Amygdala (tissue), 56 donors: ENCODE results near the gene ZNF804A.
"Not testable (repeated sequence)": the region's sequence is repeated elsewhere in the genome, so short reads cannot be mapped to it uniquely, and the experiment has no call there.

Source experiments
- DNase-seq, 56 donors: peaks; one replicate each; lab custom pipeline; 2025; lab: John Stamatoyannopoulos, UW

ZNF804A gene

DNA sequence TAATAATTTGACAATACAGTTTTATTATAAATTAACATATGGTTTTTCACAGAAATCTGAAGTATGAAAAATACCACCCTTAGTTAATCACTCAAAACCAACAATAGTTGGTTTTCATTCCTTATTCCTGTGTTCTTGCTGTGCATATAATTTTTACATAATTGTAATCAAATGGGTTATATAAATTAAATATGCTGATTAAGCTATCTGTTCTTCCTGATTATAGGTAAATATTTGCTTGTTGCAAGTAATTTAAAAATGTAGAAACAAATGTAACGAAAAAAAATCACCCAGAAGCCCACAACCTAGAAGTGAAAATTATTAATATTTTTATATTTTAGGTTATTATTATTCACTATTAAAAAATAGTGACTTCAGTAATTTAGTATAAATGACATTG lies 98.3 kb downstream of the ZNF804A start:
- no peak for DNase-seq

DNA sequence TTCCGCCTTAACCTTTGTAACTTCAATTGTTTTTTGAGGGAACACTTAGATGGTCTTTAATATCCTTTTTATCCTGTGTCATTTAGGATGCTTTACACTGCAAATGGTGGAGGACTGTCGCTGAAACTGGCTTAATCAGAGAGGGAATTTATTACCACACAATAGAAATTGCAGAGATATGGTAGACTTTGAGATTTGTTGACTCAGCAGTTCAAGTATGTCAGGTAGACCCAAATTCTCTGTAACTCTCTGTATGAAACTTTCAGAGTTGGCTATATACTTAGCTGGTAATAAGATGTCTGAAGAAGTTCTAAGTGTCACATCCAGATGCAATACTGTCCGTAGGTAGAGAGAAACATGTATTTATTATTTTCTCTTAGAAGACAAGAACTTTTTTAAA lies 100.1 kb downstream of the ZNF804A start:
- no peak for DNase-seq

DNA sequence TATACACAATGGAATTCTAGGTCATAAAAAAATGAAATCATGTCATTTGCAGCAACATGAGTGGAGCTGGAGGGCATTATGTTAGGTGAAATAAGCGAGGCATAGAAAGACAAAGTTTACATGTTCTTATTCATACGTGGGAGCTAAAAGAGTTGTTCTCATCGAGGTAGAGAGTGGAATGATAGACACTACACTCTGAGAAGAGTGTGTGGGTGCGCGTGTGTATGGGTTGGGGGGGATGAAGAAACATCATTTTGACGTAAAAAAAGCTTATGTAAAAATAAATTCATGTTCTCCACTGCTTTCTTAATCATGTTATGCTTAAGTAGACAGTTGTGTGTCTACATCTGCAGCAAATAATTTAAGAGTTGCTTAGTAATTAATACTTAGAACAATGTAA lies 123.6 kb downstream of the ZNF804A start:
- DNase-seq: no peak

DNA sequence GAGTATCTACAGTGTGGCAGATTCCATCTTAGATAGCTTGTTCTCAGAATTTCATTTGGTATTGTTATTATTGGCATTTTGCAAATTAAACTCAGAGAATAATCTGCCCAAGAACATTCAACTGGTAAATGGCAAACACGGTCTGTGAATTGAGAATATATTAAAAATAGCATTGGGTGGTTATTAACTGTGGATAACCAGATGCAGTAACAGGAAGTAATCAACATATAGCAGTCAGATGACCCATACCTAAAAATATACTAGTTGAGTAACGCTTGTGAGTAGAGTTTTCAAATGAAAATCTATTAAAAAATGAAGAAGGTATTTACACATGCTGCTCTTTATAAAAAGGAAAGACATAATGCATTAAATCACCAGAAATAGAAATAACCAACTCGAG lies 129.5 kb downstream of the ZNF804A start:
- no peak for DNase-seq

DNA sequence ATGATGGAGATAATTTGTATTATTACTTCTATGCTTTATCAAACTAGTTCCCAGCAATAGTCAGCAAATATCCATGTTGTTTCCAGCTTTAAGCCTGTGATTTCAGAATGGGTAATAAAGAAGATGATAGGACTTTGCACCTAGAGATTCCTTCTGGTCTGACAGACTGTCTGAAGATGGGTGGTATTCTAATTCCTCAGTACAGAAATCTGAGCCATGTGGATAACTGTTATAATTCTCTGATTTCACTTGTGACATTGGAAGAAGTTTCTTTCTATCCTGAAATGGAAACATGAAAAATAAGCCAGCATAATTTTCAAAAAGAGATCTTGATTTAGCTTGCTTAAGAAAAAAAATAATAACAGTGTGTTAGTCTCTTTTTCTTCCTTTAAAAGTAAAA lies 130.1 kb downstream of the ZNF804A start:
- no peak for DNase-seq

DNA sequence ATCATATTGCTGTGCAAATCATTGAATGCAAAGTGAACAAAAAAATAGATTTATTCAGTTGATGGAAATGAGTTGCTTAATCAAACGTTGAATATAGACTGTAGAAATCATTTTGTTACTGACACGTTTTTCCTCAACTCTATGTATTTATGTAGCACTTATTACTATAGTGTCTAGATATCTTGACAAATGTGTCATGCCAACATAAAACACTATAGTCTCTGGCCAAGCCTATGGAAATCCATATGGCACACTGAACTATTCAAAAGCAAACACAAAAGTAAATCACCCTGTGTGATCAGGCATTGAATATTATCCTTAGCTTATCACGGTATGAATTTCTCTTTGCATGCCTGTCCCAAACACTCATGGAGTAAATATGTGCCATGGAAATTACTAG lies 131.3 kb downstream of the ZNF804A start:
- DNase-seq: no peak

DNA sequence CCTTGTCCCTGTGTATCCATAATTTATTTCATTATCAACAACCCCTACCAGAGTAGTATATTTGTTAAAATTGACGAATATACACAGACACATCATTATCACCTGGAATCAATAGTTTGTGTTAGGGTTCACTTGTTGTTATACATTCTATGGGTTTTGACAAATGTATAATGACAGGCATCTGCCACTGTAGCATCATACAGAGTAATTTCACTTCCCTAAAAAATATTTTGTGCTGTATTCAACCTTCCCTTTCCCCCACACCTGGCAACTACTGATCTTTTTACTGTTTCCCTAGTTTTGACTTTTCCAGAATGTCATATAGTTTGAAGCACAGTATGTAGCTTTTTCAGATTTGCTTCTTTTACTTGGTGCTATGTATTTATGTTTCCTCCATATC lies 132.0 kb downstream of the ZNF804A start:
- DNase-seq: no peak

DNA sequence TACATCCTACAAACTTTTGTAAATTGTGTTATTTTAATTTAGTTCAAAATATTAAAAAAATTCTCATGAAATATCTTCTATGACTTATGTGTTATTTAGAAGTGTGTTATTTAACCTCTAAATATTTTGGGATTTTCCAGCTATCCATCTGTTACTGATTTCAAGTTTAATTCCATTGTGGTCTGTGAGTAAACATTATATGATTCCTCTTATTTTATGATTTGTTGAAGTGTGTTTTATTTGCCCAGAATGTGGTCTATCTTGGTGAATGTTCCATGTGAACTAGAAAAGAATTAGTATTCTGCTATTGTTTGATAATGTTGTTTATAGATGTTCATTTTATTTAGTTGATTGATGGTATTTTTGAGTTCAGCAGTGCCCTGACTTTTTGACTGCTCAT lies 136.0 kb downstream of the ZNF804A start:
- DNase-seq: no peak

DNA sequence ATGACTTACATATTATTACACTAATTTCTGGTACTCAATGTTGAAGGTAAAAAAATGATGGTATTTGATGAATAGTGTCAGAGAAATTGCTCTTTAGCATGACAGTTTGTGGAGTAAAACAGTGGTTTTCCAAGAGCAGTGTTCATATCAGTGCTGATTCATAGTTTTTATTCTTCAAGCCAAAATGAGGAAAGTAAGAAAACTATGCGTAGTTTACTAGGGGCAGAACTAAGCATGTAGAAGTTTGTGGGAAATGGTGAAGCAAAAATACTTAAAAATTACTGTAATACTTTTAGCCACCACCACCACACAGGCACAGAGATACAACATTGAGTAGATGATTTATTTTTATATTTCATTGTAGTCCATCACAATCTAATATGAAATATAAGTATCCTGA lies 137.3 kb downstream of the ZNF804A start:
- DNase-seq: no peak

DNA sequence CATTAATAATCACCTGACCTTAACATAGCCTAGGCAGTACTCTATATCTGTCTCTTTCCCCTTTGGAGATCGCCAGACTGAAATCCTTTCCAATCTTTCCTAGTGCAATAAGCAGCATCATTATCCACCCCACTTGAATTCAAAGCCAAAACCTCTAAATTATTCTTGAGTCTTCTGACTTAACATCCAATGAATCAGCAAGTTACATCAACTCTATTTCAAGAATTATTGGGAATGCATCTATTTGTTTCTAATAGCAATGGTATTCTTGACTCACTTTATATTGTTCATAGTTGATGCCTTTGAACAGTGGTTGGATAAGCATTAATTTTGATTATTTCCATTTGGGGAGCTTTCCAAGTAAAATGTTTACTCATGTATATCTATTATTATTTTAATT lies 144.8 kb downstream of the ZNF804A start:
- no peak for DNase-seq

DNA sequence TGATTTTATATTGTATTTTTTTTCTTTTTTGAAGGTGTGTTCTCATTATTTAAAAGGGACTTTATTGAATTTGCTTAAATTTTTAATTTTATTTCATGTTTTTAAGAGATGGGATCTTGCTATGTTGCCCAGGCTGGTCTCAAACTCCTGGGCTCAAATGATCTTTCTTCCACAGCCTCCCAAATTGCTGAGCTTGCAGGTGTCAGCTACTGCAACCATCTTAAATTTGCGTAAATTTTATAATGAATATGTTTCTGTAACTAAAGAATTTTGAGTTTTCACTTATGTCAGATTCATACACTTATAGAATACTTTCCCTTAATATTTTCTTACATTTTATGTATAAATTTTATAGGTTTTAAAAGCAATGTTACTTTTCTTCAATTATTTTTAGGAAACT lies 157.8 kb downstream of the ZNF804A start:
- DNase-seq: no peak

DNA sequence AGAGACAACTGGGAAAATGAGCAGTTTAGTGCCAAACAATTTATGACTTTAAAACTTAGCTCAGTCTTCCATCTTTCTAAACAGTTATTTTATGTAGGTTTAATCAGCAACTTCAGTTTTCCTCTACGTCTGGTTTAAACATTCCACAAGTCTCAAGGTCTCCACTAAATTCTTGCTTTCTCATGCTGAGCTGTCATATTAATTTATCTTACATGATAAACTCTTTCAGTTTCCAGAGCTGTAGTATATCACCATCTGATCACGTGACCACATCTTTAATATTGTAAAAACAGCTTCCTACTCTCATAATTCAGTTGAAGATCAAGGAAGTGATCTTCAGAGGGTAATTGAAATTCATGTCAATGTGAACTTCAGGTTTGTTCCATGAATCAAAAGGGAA lies 158.6 kb downstream of the ZNF804A start:
- no peak for DNase-seq

DNA sequence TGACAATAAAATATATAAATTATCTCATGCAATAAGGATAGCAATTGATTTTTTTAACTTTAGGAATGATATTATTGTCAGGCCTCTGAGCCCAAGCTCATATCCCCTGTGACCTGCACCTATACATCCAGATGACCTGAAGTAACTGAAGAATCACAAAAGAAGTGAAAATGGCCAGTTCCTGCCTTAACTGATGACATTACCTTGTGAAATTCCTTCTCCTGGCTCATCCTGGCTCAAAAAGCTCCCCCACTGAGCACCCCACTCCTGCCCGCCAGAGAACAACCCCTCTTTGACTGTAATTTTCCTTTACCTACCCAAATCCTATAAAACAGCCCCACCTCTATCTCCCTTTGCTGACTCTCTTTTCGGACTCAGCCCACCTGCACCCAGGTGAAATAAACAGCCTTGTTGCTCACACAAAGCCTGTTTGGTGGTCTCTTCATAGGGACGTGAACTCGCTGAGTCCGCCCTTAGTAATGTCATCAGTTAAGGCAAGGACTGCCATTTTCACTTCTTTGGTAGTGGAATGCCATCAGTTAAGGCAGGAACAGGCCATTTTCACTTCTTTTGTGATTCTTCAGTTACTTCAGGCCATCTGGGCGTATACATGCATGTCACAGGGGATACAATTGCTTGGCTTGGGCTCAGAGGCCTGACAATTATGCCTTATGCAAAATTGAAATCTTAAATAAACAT lies 161.4 kb downstream of the ZNF804A start:
- not testable (repeated sequence) for DNase-seq

DNA sequence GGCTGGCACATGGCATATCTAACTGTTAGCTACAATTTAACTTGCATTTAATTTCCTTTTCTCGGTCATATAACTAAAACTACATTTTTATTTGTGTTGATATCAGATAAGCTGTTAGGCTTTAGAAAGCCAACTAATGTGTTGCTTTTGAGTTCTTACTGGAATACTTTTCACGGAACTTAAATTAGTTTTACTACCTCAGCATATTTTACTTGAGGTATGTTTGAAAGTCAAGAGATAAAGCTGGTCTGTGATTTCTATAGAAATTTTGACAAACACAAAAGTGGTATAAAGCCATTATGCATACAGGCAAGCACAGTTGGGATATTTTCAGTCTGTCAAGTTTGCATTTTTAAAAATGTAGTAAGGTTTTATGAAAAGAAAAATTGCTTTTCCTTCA lies 162.6 kb downstream of the ZNF804A start:
- no peak for DNase-seq

DNA sequence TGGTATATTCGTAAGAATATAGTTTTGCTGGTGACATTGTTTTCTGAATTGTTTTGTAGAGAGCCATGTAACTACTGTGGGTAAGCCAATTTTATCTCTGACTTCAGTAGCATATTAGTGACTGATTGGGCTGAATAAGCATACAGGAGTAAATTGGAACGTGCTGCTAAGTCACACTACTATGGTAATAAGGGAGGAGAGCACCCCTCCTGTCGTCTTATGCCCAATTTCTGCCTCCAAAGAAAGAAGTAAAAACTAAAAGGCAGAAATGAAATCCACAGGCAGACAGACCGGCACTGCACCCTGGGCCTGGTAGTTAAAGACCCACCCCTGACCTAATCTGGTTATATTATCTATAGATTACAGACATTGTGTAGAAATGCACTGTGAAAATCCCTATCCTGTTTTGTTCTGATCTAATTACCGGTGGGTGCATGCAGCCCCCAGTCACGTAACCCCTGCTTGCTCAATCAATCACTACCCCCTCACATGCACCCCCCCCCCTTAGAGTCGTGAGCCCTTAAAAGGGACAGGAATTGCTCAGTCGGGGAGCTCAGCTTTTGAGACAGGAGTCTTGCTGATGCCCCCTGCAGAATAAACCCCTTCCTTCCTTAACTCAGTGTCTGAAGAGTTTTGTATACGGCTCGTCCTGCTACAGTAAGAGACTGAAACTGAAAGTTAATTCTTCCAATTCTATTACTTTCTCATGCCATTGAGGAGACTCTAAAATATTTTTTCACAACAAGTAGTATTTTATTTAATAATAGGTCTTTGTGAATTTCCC lies 167.0 kb downstream of the ZNF804A start:
- DNase-seq: no peak

DNA sequence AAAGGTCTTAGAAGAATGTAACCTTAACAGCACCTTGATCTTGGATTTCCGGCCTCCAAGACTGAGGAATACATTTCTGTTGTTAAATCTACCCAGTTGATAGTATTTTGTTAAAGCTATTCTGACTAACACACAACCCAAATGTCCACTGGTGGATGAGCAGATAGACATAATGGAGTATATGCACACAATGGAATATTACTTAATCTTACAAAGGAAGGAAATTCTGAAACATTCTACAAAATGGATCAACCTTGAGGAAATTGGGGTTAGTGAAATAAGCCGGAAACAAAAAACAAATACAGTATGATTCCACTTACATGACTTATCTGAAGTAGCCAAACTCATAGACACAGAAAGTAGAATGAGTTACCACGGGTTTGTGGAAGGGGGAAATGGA lies 168.7 kb downstream of the ZNF804A start:
- no peak for DNase-seq

DNA sequence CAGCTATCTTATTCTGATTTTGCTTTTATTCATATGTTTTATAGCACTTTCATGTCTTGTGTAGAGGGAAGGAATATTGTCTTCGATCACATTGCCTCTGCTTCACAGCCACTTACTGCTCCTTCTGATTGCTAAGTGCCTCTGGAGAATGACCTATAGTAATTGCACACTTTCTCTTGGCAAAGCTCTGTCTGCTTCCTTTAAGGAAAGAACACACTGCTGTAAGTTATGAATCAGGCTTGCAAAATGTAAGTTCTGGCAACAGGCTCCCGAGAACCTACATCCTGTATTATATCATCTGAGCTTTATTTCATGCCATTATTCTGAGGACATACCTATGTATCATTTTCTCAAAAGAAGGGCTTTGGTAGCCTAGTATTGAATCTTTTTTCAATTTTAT lies 170.7 kb downstream of the ZNF804A start:
- DNase-seq: no peak

DNA sequence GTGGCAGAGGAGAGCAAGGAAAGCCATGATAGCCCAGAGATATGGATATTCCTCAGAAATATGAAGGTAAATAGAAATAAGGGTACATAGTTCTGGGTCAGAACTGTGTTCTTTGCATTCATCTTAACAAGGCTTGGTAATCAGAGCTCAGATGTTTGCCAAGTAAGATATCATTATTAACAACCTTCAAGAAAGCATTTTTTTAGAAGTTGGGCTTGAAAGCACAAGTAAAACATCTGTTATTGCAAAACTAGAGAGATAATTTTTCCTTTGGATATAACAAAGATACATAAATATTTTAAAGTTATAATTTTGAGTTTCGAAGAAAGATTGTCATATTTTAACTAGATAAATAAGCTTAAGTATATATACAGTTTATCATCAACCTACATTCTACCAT lies 171.4 kb downstream of the ZNF804A start:
- no peak for DNase-seq

DNA sequence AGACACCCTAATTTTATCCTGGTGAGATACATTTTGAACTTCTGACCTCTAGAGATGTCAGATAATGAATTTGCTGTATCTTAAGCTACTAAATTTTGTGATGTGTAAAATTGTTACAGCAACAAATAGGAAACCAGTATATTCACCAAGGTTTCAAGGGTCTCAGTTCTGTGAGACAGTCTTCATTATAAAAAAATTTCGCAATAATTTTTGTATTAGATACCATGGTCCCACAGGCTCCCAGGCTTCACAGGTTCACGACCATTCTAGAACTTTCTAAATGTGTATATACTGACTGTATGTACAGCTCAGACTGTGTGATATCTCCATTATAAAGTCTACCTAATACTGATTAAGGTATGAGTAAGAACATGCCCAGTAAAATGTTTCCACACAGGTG lies 181.4 kb downstream of the ZNF804A start:
- DNase-seq: no peak

DNA sequence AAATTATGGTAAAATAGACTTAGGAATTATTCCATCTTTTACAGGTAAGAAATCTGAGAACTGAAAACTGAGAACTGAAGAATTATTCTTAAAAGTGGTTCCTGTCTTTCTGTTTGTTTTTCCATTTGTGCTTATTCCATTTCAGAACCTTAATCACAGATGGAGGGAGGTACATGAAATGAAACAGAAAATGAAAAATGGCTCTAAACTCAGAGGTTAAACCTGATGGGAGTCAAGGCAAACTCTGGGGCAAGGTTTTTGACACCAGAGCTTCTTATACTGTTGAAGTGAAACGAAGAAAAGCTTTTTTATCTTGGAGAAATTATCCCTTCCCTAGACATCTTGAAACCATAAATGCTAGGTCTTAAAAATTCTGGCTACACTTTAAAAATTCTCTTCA lies 182.1 kb downstream of the ZNF804A start:
- DNase-seq: no peak

DNA sequence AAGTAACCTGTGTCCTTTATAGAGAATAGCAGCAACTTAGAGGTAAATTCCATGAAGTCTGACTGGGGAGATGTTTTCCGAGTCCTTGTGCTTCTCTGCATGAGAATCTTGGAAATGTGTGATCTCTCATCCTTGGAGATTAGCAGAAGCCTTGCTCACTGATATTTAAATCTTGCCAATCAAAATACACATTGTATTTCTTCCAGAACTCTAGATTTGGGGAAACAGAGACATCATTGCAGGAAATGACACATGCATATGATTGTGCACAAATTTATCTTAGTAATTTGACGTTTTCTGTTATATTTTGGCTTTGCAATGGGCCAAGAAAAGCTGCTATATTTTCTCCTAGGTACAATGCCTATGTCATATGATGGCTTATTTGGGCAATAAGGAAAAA lies 182.6 kb downstream of the ZNF804A start:
- no peak for DNase-seq

DNA sequence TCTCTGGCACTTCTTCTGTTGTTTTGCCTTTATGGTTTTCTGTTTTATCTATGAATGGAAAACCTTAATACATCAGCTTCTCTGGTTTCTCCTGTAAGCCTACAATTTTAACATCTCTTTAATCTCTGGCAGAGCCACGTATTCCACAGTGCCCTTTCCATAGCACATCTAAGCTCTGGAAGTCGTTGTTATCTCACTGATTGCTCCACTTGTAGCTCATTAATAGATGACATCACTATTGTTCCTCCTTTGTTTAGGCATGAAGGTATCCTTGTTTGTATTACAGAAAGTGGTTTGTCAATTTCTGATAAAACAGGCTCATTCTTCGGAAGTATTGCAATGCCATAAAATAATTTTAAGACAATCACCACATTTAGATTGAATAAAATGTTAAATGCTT lies 185.2 kb downstream of the ZNF804A start:
- no peak for DNase-seq
